PC-9 (cell line): ENCODE results near the gene DLEC1.

ENCODE experiments used
- EZH2 ChIP-seq: fragments of 200-600 bp; sonication (generic); IDR thresholded peaks from 2 replicates; pipeline ENCODE4 v1.8.0; 2017; ENCODE audit warnings: antibody characterized with exemption, low read depth
- TF ChIP-seq, protein P1 (sequence below): fragments of 200-600 bp; sonication (generic); conservative IDR thresholded peaks from 2 replicates; pipeline ENCODE4 v1.6.1; 2017; ENCODE audit warnings: mixed run types, antibody characterized with exemption, mild to moderate bottlenecking, moderate library complexity

DNA sequence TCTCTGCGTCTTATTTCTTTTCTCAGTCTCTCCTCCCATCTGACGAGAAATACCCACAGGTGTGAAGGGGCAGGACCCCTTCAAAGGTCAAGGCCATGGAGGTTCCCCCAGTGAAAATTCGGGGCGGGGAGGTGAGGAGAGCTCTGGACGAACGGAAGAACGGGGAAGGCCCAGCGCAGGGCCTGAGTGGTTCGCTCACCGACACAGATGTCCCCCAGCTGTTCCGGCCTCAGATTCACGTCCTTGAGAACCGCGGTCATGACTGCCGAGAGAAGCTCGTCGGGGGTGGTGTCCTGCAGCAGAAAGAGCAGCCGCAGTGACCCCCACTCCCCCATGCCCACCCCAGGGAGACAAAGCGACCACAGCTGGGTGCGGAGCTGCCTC lies 97.4 kb downstream of the DLEC1 start:
- TF ChIP-seq, protein P1, sequence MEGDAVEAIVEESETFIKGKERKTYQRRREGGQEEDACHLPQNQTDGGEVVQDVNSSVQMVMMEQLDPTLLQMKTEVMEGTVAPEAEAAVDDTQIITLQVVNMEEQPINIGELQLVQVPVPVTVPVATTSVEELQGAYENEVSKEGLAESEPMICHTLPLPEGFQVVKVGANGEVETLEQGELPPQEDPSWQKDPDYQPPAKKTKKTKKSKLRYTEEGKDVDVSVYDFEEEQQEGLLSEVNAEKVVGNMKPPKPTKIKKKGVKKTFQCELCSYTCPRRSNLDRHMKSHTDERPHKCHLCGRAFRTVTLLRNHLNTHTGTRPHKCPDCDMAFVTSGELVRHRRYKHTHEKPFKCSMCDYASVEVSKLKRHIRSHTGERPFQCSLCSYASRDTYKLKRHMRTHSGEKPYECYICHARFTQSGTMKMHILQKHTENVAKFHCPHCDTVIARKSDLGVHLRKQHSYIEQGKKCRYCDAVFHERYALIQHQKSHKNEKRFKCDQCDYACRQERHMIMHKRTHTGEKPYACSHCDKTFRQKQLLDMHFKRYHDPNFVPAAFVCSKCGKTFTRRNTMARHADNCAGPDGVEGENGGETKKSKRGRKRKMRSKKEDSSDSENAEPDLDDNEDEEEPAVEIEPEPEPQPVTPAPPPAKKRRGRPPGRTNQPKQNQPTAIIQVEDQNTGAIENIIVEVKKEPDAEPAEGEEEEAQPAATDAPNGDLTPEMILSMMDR, result no peak
- no peak for TF ChIP-seq EZH2
